BE2C (cell line): ENCODE results near the gene ABI3BP.

Experiments used
- DNase-seq: peaks from one replicate; pipeline ENCODE4 v3.0.0-alpha.2; 2020
- H3K27me3 ChIP-seq: fragments of 250-450 bp; sonication (Bioruptor Pico); 2 replicates; pipeline ENCODE4 v1.5.1; 2020; ENCODE audit warnings: mild to moderate bottlenecking
- H3K36me3 ChIP-seq: fragments of 250-450 bp; sonication (Bioruptor Pico); 2 replicates; pipeline ENCODE4 v1.5.1; 2020; ENCODE audit warnings: mild to moderate bottlenecking
- H3K4me1 ChIP-seq: fragments of 250-450 bp; sonication (Bioruptor Pico); 2 replicates; pipeline ENCODE4 v1.5.1; 2020
- H3K4me3 ChIP-seq: 2 replicates; pipeline ENCODE4 v1.5.1; 2011; ENCODE audit warnings: low read depth, low read length
- H3K9me3 ChIP-seq: fragments of 250-450 bp; sonication (Bioruptor Pico); 2 replicates; pipeline ENCODE4 v1.5.1; 2020
- TF ChIP-seq, protein P1 (sequence below): IDR thresholded peaks from 2 replicates; pipeline ENCODE4 v1.5.1; 2012; ENCODE audit warnings: mild to moderate bottlenecking, low read depth, low read length

Gene ABI3BP

DNA sequence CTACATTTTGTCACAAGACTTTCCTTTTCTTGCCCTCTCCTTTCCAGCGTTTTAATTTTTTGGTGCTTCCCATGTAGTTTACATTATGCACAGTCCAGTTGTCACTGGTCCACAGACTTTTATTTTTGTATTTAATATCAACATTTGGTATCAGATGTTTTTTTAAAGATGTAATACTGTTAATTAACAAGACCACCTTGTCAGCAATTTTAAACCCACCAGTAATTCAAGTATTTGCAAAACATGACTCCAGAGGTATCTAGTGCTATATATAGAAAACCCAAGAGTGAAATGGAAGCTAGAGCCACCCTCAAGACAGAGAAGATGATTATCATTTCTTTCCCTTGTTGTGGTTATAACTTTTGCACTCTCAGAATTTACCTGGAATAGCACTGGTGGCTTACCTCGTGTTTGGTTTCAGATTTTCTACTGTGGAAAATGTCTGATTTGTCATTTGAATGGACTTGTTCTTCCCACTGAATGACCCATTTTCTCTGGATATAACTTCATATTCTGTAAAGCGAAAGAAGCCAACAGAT lies 227.7 kb downstream of the ABI3BP start:
- DNase-seq = no peak
- H3K4me3 ChIP-seq = no peak overlapping the region
- TF ChIP-seq, protein P1, sequence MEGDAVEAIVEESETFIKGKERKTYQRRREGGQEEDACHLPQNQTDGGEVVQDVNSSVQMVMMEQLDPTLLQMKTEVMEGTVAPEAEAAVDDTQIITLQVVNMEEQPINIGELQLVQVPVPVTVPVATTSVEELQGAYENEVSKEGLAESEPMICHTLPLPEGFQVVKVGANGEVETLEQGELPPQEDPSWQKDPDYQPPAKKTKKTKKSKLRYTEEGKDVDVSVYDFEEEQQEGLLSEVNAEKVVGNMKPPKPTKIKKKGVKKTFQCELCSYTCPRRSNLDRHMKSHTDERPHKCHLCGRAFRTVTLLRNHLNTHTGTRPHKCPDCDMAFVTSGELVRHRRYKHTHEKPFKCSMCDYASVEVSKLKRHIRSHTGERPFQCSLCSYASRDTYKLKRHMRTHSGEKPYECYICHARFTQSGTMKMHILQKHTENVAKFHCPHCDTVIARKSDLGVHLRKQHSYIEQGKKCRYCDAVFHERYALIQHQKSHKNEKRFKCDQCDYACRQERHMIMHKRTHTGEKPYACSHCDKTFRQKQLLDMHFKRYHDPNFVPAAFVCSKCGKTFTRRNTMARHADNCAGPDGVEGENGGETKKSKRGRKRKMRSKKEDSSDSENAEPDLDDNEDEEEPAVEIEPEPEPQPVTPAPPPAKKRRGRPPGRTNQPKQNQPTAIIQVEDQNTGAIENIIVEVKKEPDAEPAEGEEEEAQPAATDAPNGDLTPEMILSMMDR = no peak
- peaks cover 5% of the 10 kb centered on the region; the same call in 1 of the 2 replicates for H3K27me3 ChIP-seq
- no peaks in the 10 kb centered on the region for H3K4me1 ChIP-seq
- no peaks in the 10 kb centered on the region for H3K36me3 ChIP-seq
- no peaks in the 10 kb centered on the region for H3K9me3 ChIP-seq

DNA sequence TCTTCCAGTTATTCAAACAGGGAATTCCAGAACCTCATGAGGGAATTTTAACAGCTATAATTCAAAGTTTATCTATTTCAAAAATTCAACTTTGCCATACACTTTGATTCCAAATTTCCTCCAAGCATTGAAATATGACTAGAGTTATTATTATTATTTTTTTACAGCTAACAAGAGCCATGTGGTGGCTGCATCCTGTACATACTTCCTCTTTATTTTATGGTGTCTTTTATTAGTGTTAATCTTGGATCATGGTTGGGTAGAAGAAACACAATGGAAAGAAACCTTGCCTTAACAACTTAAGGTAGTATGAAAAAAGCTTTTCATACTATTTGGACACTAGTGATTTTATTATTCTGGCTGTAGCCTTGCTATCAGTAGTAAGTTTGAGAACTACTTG lies 231.3 kb downstream of the ABI3BP start:
- Histone ChIP-seq H3K36me3 (no peaks in the 10 kb centered on the region), H3K27me3 (peaks cover 4% of the 10 kb centered on the region; the same call in 1 of the 2 replicates), H3K4me1 (no peaks in the 10 kb centered on the region; the same call in 1 of the 2 replicates), H3K9me3 (no peaks in the 10 kb centered on the region), H3K4me3 (no peak overlapping the region)
- TF ChIP-seq, protein P1 = no peak
- DNase-seq = no peak

DNA sequence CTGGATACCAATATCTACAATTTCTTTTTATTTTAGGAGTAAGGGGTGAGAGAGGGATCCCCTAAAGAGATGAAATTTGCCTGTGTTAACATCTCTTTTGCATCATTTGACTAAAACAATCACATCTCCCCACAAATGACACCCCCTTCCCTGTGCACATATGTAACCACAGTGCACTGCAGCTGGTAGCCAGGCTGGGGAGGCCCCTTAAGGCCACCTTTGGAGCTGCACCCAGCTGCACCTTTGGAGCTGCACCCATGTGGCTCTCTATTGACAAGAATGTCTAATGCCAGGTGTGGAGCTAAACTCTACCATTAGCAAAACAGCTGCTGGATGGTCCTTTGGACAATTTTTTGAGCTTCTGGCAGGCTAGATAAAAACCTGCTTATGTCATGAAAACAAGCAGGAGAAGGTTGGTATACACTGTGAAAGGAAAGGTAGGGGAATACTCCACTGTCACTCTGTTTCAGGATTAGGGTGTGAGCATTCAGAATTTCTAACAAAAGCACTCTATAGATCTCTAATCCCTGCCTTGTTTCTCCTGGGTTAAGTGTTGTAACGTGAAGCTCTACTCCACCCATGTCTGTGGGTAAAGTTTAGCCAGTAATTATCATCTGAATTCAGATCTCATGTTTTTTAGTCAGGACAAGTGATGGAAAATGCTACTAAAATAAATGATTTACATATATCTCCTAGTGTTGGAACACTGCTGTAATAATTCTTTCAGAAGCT lies 231.8 kb downstream of the ABI3BP start:
- no peaks in the 10 kb centered on the region for H3K9me3 ChIP-seq
- DNase-seq = no peak
- H3K4me1 ChIP-seq = no peaks in the 10 kb centered on the region; the same call in 1 of the 2 replicates
- no peaks in the 10 kb centered on the region for H3K36me3 ChIP-seq
- H3K4me3 ChIP-seq = no peak overlapping the region
- TF ChIP-seq, protein P1 = peak; percentile 48
- H3K27me3 ChIP-seq = peaks cover 2% of the 10 kb centered on the region; the same call in 1 of the 2 replicates

- Histone ChIP-seq H3K36me3 (no peaks in the 10 kb centered on the region), H3K4me3 (no peak overlapping the region), H3K4me1 (no peaks in the 10 kb centered on the region; the same call in 1 of the 2 replicates), H3K27me3 (no peaks in the 10 kb centered on the region; the same call in 1 of the 2 replicates), H3K9me3 (no peaks in the 10 kb centered on the region)
- TF ChIP-seq, protein P1 = no peak
- no peak for DNase-seq
Measured at GRCh38 chr3:100760377-100760776, 232.8 kb downstream of the ABI3BP start.

DNA sequence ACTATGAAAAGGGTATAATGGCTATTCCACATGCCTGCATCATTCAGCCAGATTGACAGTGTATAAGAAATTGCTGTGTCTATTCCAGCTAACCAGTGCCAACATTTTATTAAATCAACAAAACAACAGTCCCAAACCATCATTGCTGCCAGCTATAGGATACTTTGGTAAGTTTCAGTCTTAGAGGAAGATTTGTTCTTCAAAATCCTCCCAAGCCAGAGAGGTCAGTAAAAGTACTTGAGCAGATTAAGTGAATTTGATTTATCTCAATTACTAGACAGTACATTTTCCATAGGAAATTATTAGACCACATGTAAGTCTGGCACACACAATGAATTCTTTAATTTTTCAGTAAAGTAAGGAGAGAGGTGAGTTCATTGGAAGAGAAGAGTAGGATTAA lies 233.3 kb downstream of the ABI3BP start:
- no peak overlapping the region for H3K4me3 ChIP-seq
- TF ChIP-seq, protein P1 = no peak
- no peak for DNase-seq

DNA sequence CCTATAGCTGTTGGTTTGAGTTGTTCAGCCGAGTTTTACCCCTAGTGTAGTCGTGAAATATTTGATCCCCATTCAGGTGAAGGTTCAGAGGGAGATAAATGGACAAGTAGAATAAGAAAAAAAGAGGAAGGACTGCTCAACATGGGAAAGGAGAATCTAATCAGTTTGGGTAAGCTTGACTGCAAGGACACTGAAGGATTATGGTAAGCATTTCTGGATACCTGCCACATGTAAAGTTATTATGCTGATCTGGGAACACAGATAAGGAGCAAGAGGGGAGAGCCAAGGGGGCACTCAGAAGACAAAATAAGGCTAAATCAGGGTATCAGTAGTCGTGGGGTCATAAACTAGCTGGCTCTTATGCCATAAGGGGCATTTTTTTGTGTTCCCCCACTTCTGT lies 234.1 kb downstream of the ABI3BP start:
- H3K9me3 ChIP-seq = no peaks in the 10 kb centered on the region
- H3K36me3 ChIP-seq = no peaks in the 10 kb centered on the region
- H3K4me1 ChIP-seq = no peaks in the 10 kb centered on the region; the same call in 1 of the 2 replicates
- H3K27me3 ChIP-seq = no peaks in the 10 kb centered on the region
- TF ChIP-seq, protein P1 = no peak
- no peak for DNase-seq
- no peak overlapping the region for H3K4me3 ChIP-seq

More for the DNA sequence above, 233.3 kb downstream of the ABI3BP start:
- no peaks in the 10 kb centered on the region; the same call in 1 of the 2 replicates for H3K4me1 ChIP-seq
- no peaks in the 10 kb centered on the region for H3K36me3 ChIP-seq
- H3K9me3 ChIP-seq = no peaks in the 10 kb centered on the region
- H3K27me3 ChIP-seq = no peaks in the 10 kb centered on the region
